BLaER1 (cell line): Measurements from ENCODE around the gene ACTR10.

Experiments
- H3K27ac ChIP-seq: shearing (Covaris generic); formaldehyde crosslinking; 2 replicates; pipeline ENCODE4 v1.8.1; 2022
- H3K27me3 ChIP-seq: shearing (Covaris generic); formaldehyde crosslinking; 2 replicates; pipeline ENCODE4 v1.8.1; 2022
- H3K36me3 ChIP-seq: shearing (Covaris generic); formaldehyde crosslinking; 2 replicates; pipeline ENCODE4 v1.8.1; 2022
- H3K4me1 ChIP-seq: shearing (Covaris generic); formaldehyde crosslinking; 2 replicates; pipeline ENCODE4 v1.8.1; 2022
- H3K4me2 ChIP-seq: shearing (Covaris generic); formaldehyde crosslinking; 2 replicates; pipeline ENCODE4 v1.8.1; 2022
- H3K4me3 ChIP-seq: shearing (Covaris generic); formaldehyde crosslinking; 2 replicates; pipeline ENCODE4 v1.8.1; 2022
- H3K9ac ChIP-seq: shearing (Covaris generic); formaldehyde crosslinking; 2 replicates; pipeline ENCODE4 v1.8.1; 2022
- H3K9me3 ChIP-seq: shearing (Covaris generic); formaldehyde crosslinking; 2 replicates; pipeline ENCODE4 v1.8.1; 2022
- H4K20me1 ChIP-seq: shearing (Covaris generic); formaldehyde crosslinking; 2 replicates; pipeline ENCODE4 v1.8.1; 2022
- Cebpa-rat ChIP-seq: shearing (Covaris generic); IDR thresholded peaks from 2 replicates; pipeline ENCODE4 v1.8.1; 2022

Gene ACTR10

GRCh38 chr14:58215191-58215914, 15.4 kb downstream of the ACTR10 start:
- Histone ChIP-seq H3K4me1 (no peaks in the 10 kb centered on the region), H4K20me1 (no peaks in the 10 kb centered on the region), H3K4me3 (no peak overlapping the region), H3K9me3 (no peaks in the 10 kb centered on the region), H3K27me3 (no peaks in the 10 kb centered on the region), H3K4me2 (no peak overlapping the region), H3K27ac (no peak overlapping the region), H3K9ac (no peak overlapping the region), H3K36me3 (peaks cover 62% of the 10 kb centered on the region)
- TF ChIP-seq Cebpa-rat, result no peak

- Histone ChIP-seq H3K4me3 (no peak overlapping the region), H4K20me1 (no peaks in the 10 kb centered on the region), H3K36me3 (peaks cover 63% of the 10 kb centered on the region), H3K27ac (no peak overlapping the region), H3K9ac (no peak overlapping the region), H3K9me3 (no peaks in the 10 kb centered on the region), H3K27me3 (no peaks in the 10 kb centered on the region), H3K4me2 (no peak overlapping the region), H3K4me1 (no peaks in the 10 kb centered on the region)
- no peak for TF ChIP-seq Cebpa-rat
Observed at GRCh38 chr14:58216544-58216943, 16.6 kb downstream of the ACTR10 start.

DNA sequence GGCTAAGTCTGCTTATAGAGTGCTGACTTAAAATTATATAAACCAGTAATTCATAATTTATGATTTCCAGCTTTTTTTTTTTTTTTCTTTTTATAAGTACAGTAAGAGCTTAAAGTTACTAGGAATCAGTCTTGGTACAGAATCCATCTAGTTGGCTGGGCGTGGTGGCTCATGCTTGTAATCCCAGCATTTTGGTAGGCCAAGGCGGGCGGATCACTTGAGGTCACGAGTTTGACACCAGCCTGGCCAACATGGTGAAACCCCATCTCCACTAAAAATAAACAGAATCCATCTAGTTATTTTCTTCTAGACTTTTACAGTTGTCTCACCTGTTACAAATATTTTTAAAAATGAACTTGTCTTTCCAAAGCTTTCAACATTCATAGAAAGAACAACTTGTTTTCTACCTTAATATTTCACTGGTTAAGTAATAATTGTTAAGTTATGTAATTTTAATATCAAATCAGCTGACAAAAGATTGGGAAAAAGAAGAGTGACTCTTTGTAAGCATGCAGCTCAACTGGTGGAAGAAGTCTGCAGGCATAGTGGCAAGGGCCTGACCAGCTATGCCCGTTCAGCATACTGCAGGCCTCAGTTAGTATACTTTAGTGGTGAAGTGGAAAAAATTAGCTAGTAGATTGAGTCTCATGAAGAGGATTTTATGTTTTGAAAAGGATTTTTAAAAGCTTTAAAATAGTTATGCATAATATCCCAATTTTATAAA, 27.3 kb downstream of the ACTR10 start:
- H3K4me3 ChIP-seq, result no peak overlapping the region
- H3K9me3 ChIP-seq, result no peaks in the 10 kb centered on the region
- no peak overlapping the region for H3K27ac ChIP-seq
- peaks cover 54% of the 10 kb centered on the region for H3K36me3 ChIP-seq
- no peak overlapping the region for H3K9ac ChIP-seq
- H4K20me1 ChIP-seq, result no peaks in the 10 kb centered on the region
- no peaks in the 10 kb centered on the region for H3K27me3 ChIP-seq
- no peak overlapping the region for H3K4me2 ChIP-seq
- TF ChIP-seq Cebpa-rat, result no peak
- H3K4me1 ChIP-seq, result no peaks in the 10 kb centered on the region

GRCh38 chr14:58238252-58239243, 38.6 kb downstream of the ACTR10 start:
- H3K4me2 ChIP-seq, result peak overlapping the region; percentile 77

DNA sequence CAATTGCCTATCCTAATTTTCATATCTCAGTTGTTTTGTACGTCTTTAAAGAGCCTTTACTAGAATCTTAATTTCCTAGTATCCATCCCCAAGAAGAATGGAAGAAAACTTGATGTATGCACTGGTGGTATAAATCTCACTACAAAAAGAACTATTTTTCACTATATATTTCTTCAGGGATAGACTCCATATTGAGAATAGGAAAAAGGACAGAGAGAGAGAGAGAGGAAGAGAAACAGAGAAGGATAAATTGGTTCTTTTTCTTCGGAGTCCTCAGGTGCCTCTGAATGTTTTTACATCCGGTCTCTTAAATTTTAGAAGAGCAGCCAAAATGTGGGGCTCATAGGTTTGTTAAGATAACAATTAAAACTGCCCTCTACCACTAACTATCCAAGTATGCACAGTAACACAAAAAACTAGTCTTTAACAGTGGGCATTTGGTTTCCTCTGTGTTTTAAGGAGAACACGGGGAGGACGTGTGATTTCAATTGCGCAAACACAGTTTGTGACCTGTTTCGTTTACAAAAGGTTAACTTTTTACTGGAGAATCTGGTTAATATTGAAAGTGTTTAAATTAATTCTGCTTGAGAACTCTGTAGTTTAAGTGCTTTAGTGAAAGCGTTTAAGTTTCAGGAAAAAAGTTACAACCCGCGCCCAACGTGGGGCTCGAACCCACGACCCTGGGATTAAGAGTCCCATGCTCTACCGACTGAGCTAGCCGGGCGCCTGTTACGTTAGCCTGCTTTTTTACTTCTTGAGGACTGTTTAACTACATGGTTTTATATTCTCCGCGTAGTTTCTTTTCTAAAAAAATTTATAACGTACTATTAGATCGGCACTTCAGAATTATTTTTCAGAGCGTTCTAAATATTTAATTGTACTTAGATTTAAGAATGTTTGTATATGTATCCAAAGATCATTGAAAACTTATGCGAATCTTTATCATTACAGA, 39.6 kb downstream of the ACTR10 start:
- H3K27ac ChIP-seq, result no peak overlapping the region
- peaks cover 22% of the 10 kb centered on the region for H3K4me1 ChIP-seq
- no peaks in the 10 kb centered on the region for H3K9me3 ChIP-seq
- peak overlapping the region; percentile 76 for H3K9ac ChIP-seq
- H3K4me3 ChIP-seq, result peak overlapping the region; percentile 69
- TF ChIP-seq Cebpa-rat, result peak; percentile 48; the same call in 1 of the 2 replicates
- H3K4me2 ChIP-seq, result peak overlapping the region; percentile 77
- H4K20me1 ChIP-seq, result no peaks in the 10 kb centered on the region
- peaks cover 17% of the 10 kb centered on the region for H3K36me3 ChIP-seq
- H3K27me3 ChIP-seq, result no peaks in the 10 kb centered on the region

More at GRCh38 chr14:58238252-58239243, 38.6 kb downstream of the ACTR10 start:
- H4K20me1 ChIP-seq, result no peaks in the 10 kb centered on the region
- peak overlapping the region; percentile 69; the same call in 1 of the 2 replicates for H3K4me3 ChIP-seq
- H3K9me3 ChIP-seq, result no peaks in the 10 kb centered on the region
- H3K4me1 ChIP-seq, result peaks cover 19% of the 10 kb centered on the region
- no peak overlapping the region for H3K9ac ChIP-seq
- H3K27me3 ChIP-seq, result no peaks in the 10 kb centered on the region
- H3K36me3 ChIP-seq, result peaks cover 17% of the 10 kb centered on the region
- no peak overlapping the region for H3K27ac ChIP-seq
- no peak for TF ChIP-seq Cebpa-rat

GRCh38 chr14:58243790-58244555, 44.0 kb downstream of the ACTR10 start:
- no peak for TF ChIP-seq Cebpa-rat
- Histone ChIP-seq H3K4me3 (peak overlapping the region; percentile 95), H4K20me1 (peaks cover 39% of the 10 kb centered on the region), H3K36me3 (peaks cover 20% of the 10 kb centered on the region), H3K4me1 (peaks cover 40% of the 10 kb centered on the region), H3K27ac (peak overlapping the region; percentile 74), H3K4me2 (peak overlapping the region; percentile 80), H3K27me3 (no peaks in the 10 kb centered on the region), H3K9me3 (no peaks in the 10 kb centered on the region), H3K9ac (peak overlapping the region; percentile 98)

GRCh38 chr14:58244556-58245387, 44.8 kb downstream of the ACTR10 start, which contains the start of gene PSMA3:
Gene PSMA3 (plus strand): TSS chr14:58244843. CDS start chr14:58244921, 78 bp downstream.
- H3K9me3 ChIP-seq, result no peaks in the 10 kb centered on the region
- peaks cover 35% of the 10 kb centered on the region for H3K4me1 ChIP-seq
- peak within 1 kb of the TSS; percentile 95 for H3K4me3 ChIP-seq
- peak within 1 kb of the TSS; percentile 87 for H3K4me2 ChIP-seq
- peak within 1 kb of the TSS; percentile 96 for H3K27ac ChIP-seq
- no peaks in the 10 kb centered on the region for H3K27me3 ChIP-seq
- H3K36me3 ChIP-seq, result peaks cover 28% of the 10 kb centered on the region
- TF ChIP-seq Cebpa-rat, result no peak
- peak within 1 kb of the TSS; percentile 98 for H3K9ac ChIP-seq
- H4K20me1 ChIP-seq, result peaks cover 47% of the 10 kb centered on the region
